Heart left ventricle (tissue), 16 donors: Measurements from ENCODE around the gene NDUFV3. TPM values are rescaled to one million over a fixed set of nuclear protein-coding genes. Genes with fewer than 3 reads are reported as not detected.

Experiments used
- ATAC-seq, 4 donors: fragments of 200-7000 bp; cut with Tn5 transposase; one replicate each; pipeline ENCODE4 v1.9.1; 2020 to 2022; ENCODE audit warnings: moderate library complexity in 4 of 4, mild to moderate bottlenecking in 3 of 4, moderate number of reproducible peaks in 1 of 4
- DNase-seq, 5 donors: peaks; one replicate each; pipeline ENCODE4 v3.0.0-alpha.2; 2020
- H3K27ac ChIP-seq, 12 donors: fragments of 200-600 bp; sonication (generic) in 4 of 12; one replicate each; pipeline versions ENCODE4 v1.5.0 to v1.8.0; 2016 to 2022; ENCODE audit warnings: mild to moderate bottlenecking in 2 of 12
- H3K27me3 ChIP-seq, 9 donors: fragments of 200-600 bp; sonication (generic) in 2 of 9; one replicate each; pipeline versions ENCODE4 v1.5.1 to v1.8.0; 2016 to 2022; ENCODE audit warnings: mild to moderate bottlenecking in 3 of 9
- H3K36me3 ChIP-seq, 9 donors: fragments of 200-600 bp; sonication (generic) in 2 of 9; one replicate each; pipeline versions ENCODE4 v1.5.0 to v1.8.0; 2018 to 2022; ENCODE audit warnings: mild to moderate bottlenecking in 2 of 9
- H3K4me1 ChIP-seq, 12 donors: fragments of 200-600 bp; sonication (generic) in 4 of 12; one replicate each; pipeline versions ENCODE4 v1.5.0 to v1.8.0; 2016 to 2022; ENCODE audit warnings: mild to moderate bottlenecking in 3 of 12
- H3K4me3 ChIP-seq, 12 donors: fragments of 200-600 bp; sonication (generic) in 4 of 12; one replicate each; pipeline versions ENCODE4 v1.5.0 to v1.8.0; 2017 to 2022; ENCODE audit warnings: mild to moderate bottlenecking in 9 of 12, moderate library complexity in 4 of 12
- H3K9me3 ChIP-seq, 12 donors: fragments of 200-600 bp; sonication (generic) in 4 of 12; one replicate each; pipeline versions ENCODE4 v1.5.0 to v1.8.0; 2016 to 2022; ENCODE audit warnings: mild to moderate bottlenecking in 1 of 12
- POLR2A ChIP-seq, 2 donors: fragments of 450-650 bp; IDR thresholded peaks; one replicate each; pipeline ENCODE4 v1.6.1; 2017; ENCODE audit warnings: antibody characterized with exemption in 2 of 2, mild to moderate bottlenecking in 2 of 2, moderate library complexity in 2 of 2
- WGBS, 4 donors: extraction: QIAGEN DNeasy Blood & Tissue Kit in 2 of 4; methylation state at CpG; one replicate each; pipeline versions ENCODE4 v1.1.5 to v1.1.7; 2013 to 2018; 5-methylcytosine and 5-hydroxymethylcytosine counted together
- intact Hi-C, 10 donors: fragments of 100-400 bp; cut with DNase I; formaldehyde crosslinking; loops; one replicate each; pipeline versions ENCODE4 v1.11.1 to v1.14.2; 2022
- microRNA-seq, 4 donors: library from miRNA; unstranded; fragments of <30 nt; microRNA quantifications; one replicate each; pipeline versions ENCODE4 to v1.2.0, GENCODE V29; 2017 to 2020
- polyA plus RNA-seq, 2 donors: library from polyadenylated mRNA; stranded (reverse); fragments of 200-250 nt; gene quantifications; one replicate each; pipeline ENCODE4 v1.2.3, GENCODE V29; 2013
- total RNA-seq, 9 donors: library from RNA; depleted of rRNA in 2 of 9; stranded (reverse); fragments of >200 nt in 2 of 9; fragmentation: NEBNext Ultra II Directional in 3 of 9; extraction: Animal tissue kit (Norgen Biotek cat#: 25700) in 3 of 9; gene quantifications; one replicate each; pipeline versions ENCODE4 v1.1.0 to v1.2.4, GENCODE V29; 2016 to 2023
- TF ChIP-seq, protein P1 (sequence below), 12 donors: fragments of 200-600 bp; sonication (generic) in 4 of 12; IDR thresholded peaks; one replicate each; pipeline versions ENCODE4 v1.5.0 to v1.8.0; 2018 to 2022; ENCODE audit warnings: antibody characterized with exemption in 12 of 12, mild to moderate bottlenecking in 5 of 12
- donor health status: ischemic (EF 13 %, LVEDD 7.1; RV severe dilation, severe dysfunction).
- donor health status: healthy with polysubstance abuse.
- donor health status: DM: no; HTN: yes; CAD: no.
- donor health status: DM: no; HTN: no; CAD: no.
- donor health status: ischemic (EF 25% LVEDD 6.9; RV normal size, moderate dysfunction).
- donor health status: ischemic (EF 25% LVEDD 5.7; RV mildly dilated, moderate dysfunction).
- donor health status: healthy.
- donor health status: DM: yes; HTN: yes; CAD: no.
- donor health status: ischemic (EF 35%, LVEDD 5.7; RV mildly dilated, moderate dysfunction).
- donor health status: nonischemic (EF 11% LVEDD 7.7; RV severe dilation, severe dysfunction).
- donor health status: DM: yes; HTN: yes; CAD: no.
- donor health status: PGD.
- donor health status: ischemic (EF 29% LVEDD 5.4; RV normal size, mild dysfunction).
- donor health status: nonischemic (EF 23%, LVEDD 6.1; RV moderate dilation, normal function).

NDUFV3 gene
- total and polyA plus RNA-seq, 11 donors, result 22.7 to 62.8 (median 50.4) TPM

DNA sequence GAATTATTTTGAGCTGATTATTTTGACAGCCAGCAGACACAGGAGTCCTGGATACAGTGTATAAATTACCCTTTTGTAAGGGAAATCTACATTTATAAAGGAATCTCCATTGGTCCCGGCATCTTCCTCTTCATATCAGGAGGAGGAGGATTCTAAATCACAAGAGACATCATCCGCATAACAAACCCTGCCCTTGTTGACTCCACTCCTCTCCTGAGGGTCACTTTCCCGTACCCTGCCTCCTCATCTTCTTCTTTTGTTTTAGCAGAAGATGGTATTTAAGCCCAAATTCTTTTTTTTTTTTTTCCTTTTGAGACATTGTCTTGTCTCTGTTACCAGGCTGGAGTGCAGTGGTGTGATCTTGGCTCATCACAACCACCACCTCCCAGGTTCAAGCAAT is 66.6 kb downstream of the NDUFV3 start:
- intact Hi-C loops, result loop anchor here in 1 of 10 donors (10.0 kb wide), 1 partner anchor 55 kb away; no protein-coding TSS in a partner anchor
- Histone ChIP-seq H3K9me3 (no peaks in the 10 kb centered on the region), H3K4me3 (no peak overlapping the region), H3K4me1 (no peaks in the 10 kb centered on the region), H3K27me3 (no peaks in the 10 kb centered on the region), H3K36me3 (no peaks in the 10 kb centered on the region), H3K27ac (no peak overlapping the region)
- no peak for TF ChIP-seq POLR2A (IDR thresholded peaks at IDR 0.05)
- TF ChIP-seq, protein P1, sequence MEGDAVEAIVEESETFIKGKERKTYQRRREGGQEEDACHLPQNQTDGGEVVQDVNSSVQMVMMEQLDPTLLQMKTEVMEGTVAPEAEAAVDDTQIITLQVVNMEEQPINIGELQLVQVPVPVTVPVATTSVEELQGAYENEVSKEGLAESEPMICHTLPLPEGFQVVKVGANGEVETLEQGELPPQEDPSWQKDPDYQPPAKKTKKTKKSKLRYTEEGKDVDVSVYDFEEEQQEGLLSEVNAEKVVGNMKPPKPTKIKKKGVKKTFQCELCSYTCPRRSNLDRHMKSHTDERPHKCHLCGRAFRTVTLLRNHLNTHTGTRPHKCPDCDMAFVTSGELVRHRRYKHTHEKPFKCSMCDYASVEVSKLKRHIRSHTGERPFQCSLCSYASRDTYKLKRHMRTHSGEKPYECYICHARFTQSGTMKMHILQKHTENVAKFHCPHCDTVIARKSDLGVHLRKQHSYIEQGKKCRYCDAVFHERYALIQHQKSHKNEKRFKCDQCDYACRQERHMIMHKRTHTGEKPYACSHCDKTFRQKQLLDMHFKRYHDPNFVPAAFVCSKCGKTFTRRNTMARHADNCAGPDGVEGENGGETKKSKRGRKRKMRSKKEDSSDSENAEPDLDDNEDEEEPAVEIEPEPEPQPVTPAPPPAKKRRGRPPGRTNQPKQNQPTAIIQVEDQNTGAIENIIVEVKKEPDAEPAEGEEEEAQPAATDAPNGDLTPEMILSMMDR (IDR thresholded peaks at IDR 0.05), result no peak
- no peak for DNase-seq
- 79 to 81% (median 80%) methylated on average over 3 of the region's 3 CpGs for WGBS, 4 donors
- no peak for ATAC-seq

DNA sequence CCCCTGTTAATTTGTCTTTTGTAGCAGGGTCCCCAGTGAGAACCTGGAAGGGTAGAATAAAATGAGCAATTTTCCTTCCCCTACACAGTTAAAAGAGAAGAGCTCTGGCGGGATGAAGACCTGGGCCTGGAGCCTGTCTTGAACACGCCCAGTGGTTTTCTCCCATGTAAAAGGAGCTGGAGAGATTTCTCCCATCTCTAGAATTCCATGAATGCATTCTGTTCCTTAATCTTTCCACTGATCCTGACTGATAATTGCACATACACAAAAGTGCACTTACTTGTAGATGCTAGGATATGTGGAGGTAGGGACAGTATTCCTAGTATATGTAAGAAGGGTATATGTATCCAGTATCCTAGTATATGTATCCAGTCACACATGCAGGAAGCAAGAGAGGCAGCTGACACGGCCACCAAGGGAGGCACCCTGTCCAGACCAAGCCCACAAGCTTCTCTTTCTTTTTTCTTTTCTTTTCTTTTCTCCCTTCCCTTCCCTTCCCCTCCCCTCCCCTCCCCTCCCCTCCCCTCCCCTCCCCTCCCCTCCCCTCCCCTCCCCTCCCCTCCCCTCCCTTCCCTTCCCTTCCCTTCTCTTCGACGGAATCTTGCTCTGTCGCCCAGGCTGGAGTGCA is 69.4 kb downstream of the NDUFV3 start:
- H3K27me3 ChIP-seq, result no peaks in the 10 kb centered on the region
- no peaks in the 10 kb centered on the region for H3K9me3 ChIP-seq
- intact Hi-C loops, result loop anchor here in 1 of 10 donors (10.0 kb wide), 1 partner anchor 58 kb away; no protein-coding TSS in a partner anchor
- no peaks in the 10 kb centered on the region for H3K4me1 ChIP-seq
- TF ChIP-seq, protein P1 (IDR thresholded peaks at IDR 0.05), result no peak
- TF ChIP-seq POLR2A (IDR thresholded peaks at IDR 0.05), result no peak
- H3K36me3 ChIP-seq, result no peaks in the 10 kb centered on the region
- WGBS, 4 donors, result 74 to 81% (median 77%) methylated on average over 3 to 6 of the region's 6 CpGs
- H3K4me3 ChIP-seq, result no peak overlapping the region
- DNase-seq (no peak), ATAC-seq (no peak)
- no peak overlapping the region for H3K27ac ChIP-seq

Small RNA genes lying within 50 kb of the gene (microRNA-seq; reads per million reads assigned to microRNA genes)
- gene MIR5692B, result 0 reads per million in 4 donors

Other genes with a start within 250 kb of the NDUFV3 start
- 1 to 10 TPM; 1.5 to 4.0 (median 3.3) TPM for gene PDE9A, start 239.7 kb upstream of the NDUFV3 start, total RNA-seq
- 1 to 10 TPM; 2.8 to 3.1 TPM for gene PDE9A, start 239.7 kb upstream of the NDUFV3 start, polyA plus RNA-seq
- 1 to 10 TPM; 1.7 to 9.1 (median 6.4) TPM for gene WDR4, start 13.8 kb upstream of the NDUFV3 start, total RNA-seq
- 10 to 100 TPM in 1 of 2 donors, 1 to 10 TPM in 1; 3.5 to 17.9 TPM for gene WDR4, start 13.8 kb upstream of the NDUFV3 start, polyA plus RNA-seq
- gene ERVH48-1, start 32.3 kb downstream of the NDUFV3 start, total RNA-seq, result not detected
- under 1 TPM in 1 of 2 donors, not detected in 1; 0.08 TPM for gene ERVH48-1, start 32.3 kb downstream of the NDUFV3 start, polyA plus RNA-seq
- gene PKNOX1, start 81.3 kb downstream of the NDUFV3 start, total RNA-seq, result 10 to 100 TPM in 3 of 9 donors, 1 to 10 TPM in 6; 3.5 to 13.6 (median 8.7) TPM
- 1 to 10 TPM; 2.4 to 6.5 TPM for gene PKNOX1, start 81.3 kb downstream of the NDUFV3 start, polyA plus RNA-seq
- gene CBS, start 182.5 kb downstream of the NDUFV3 start, total RNA-seq, result 10 to 100 TPM in 1 of 9 donors, 1 to 10 TPM in 8; 3.5 to 22.1 (median 6.7) TPM
- 10 to 100 TPM in 1 of 2 donors, 1 to 10 TPM in 1; 6.0 to 22.2 TPM for gene CBS, start 182.5 kb downstream of the NDUFV3 start, polyA plus RNA-seq
- gene U2AF1, start 214.3 kb downstream of the NDUFV3 start, total RNA-seq, result 10 to 100 TPM in 3 of 9 donors, 1 to 10 TPM in 6; 2.8 to 21.5 (median 7.9) TPM
- 10 to 100 TPM; 29.7 to 62.6 TPM for gene U2AF1, start 214.3 kb downstream of the NDUFV3 start, polyA plus RNA-seq